Uterus (tissue), 4 donors: ENCODE measurements around the gene RNF121. TPM values are rescaled to one million over a fixed set of nuclear protein-coding genes. Genes with fewer than 3 reads are reported as not detected.
A peak's percentile ranks its signal among the peaks of the same experiment; 100 is the strongest.

Source experiments
- DNase-seq, 2 donors: peaks; one replicate each; pipeline ENCODE4 v3.0.0-alpha.2; 2019 to 2020
- H3K27ac ChIP-seq, 2 donors: fragments of 200-600 bp; sonication (generic); 1 replicate in 1 of 2; 2 replicates in 1 of 2; pipeline ENCODE4 v1.5.1; 2016 to 2018
- H3K27me3 ChIP-seq, 2 donors: fragments of 200-600 bp; sonication (generic); one replicate each; pipeline ENCODE4 v1.5.1; 2018 to 2019; ENCODE audit warnings: control low read depth in 1 of 2
- H3K36me3 ChIP-seq, 2 donors: fragments of 200-600 bp; sonication (generic); one replicate each; pipeline ENCODE4 v1.5.1; 2019; ENCODE audit warnings: control low read depth in 1 of 2
- H3K4me1 ChIP-seq, 2 donors: fragments of 200-600 bp; sonication (generic); one replicate each; pipeline ENCODE4 v1.5.1; 2018 to 2019; ENCODE audit warnings: control low read depth in 1 of 2
- H3K4me3 ChIP-seq, 2 donors: fragments of 200-600 bp; sonication (generic); 1 replicate in 1 of 2; 2 replicates in 1 of 2; pipeline ENCODE4 v1.5.1; 2018 to 2019; ENCODE audit warnings: mild to moderate bottlenecking in 1 of 2
- H3K9me3 ChIP-seq, 2 donors: fragments of 200-600 bp; sonication (generic); one replicate each; pipeline ENCODE4 v1.5.1; 2019; ENCODE audit warnings: control low read depth in 1 of 2
- CTCF ChIP-seq, 4 experiments: fragments of 200-600 bp in 2 of 4; fragments of 450-650 bp in 2 of 4; sonication (generic) in 2 of 4; IDR thresholded peaks; one replicate each; pipeline ENCODE4 v1.5.1; 2016 to 2019; ENCODE audit warnings: antibody characterized with exemption in 4 of 4, mild to moderate bottlenecking in 2 of 4, moderate library complexity in 1 of 4
- POLR2A ChIP-seq, 2 donors: fragments of 450-650 bp; IDR thresholded peaks; one replicate each; pipeline ENCODE4 v1.6.1; 2016; ENCODE audit warnings: antibody characterized with exemption in 2 of 2, mild to moderate bottlenecking in 1 of 2, moderate library complexity in 1 of 2
- intact Hi-C: fragments of 100-400 bp; cut with DNase I; formaldehyde crosslinking; loops from one replicate; pipeline ENCODE4 v1.15.1; 2023; ENCODE audit warnings: low total_unique reads
- total RNA-seq, 4 donors: library from RNA; depleted of rRNA in 3 of 4; stranded (reverse); fragments of >200 nt in 3 of 4; gene quantifications; one replicate each; pipeline versions ENCODE4 v1.1.0 to v1.2.4, GENCODE V29; 2014 to 2023
- donor health status: DM: yes; HTN: yes; CAD: no.

The RNF121 gene
- total RNA-seq, 4 donors from 2014 or later, result 3.8 to 56.2 (median 47.0) TPM

GRCh38 chr11:71998061-71998460 lies 69.2 kb downstream of the RNF121 start:
- no peak for DNase-seq
- intact Hi-C loops, result no loop called here
- Histone ChIP-seq H3K9me3 (no peaks in the 10 kb centered on the region), H3K36me3 (no peaks in the 10 kb centered on the region), H3K4me3 (no peak overlapping the region), H3K4me1 (no peaks in the 10 kb centered on the region), H3K27me3 (no peaks in the 10 kb centered on the region), H3K27ac (peak overlapping the region in 1 of 2 donors; percentile 81)
- TF ChIP-seq CTCF (IDR thresholded peaks at IDR 0.05) (no peak), POLR2A (IDR thresholded peaks at IDR 0.05) (no peak)

GRCh38 chr11:71998649-71999310 lies 69.9 kb downstream of the RNF121 start, which contains the start of gene IL18BP:
IL18BP (plus strand) TSS chr11:71998909; CDS start chr11:71999985, 1,076 bp downstream.
- intact Hi-C loops, result no loop called here
- H3K36me3 ChIP-seq, result no peaks in the 10 kb centered on the region
- peak within 1 kb of the TSS in 1 of 2 donors; percentile 14 for H3K4me3 ChIP-seq
- no peak for TF ChIP-seq CTCF (IDR thresholded peaks at IDR 0.05)
- TF ChIP-seq POLR2A (IDR thresholded peaks at IDR 0.05), result no peak
- no peaks in the 10 kb centered on the region for H3K4me1 ChIP-seq
- H3K27ac ChIP-seq, result peak within 1 kb of the TSS; percentile 72 to 81
- no peaks in the 10 kb centered on the region for H3K27me3 ChIP-seq
- H3K9me3 ChIP-seq, result no peaks in the 10 kb centered on the region
- no peak for DNase-seq

GRCh38 chr11:71999362-71999761 lies 70.5 kb downstream of the RNF121 start:
- peak overlapping the region; percentile 72 to 81 for H3K27ac ChIP-seq
- H3K36me3 ChIP-seq, result no peaks in the 10 kb centered on the region
- DNase-seq, result peak; percentile 44 to 62
- H3K9me3 ChIP-seq, result no peaks in the 10 kb centered on the region
- intact Hi-C loops, result no loop called here
- H3K27me3 ChIP-seq, result no peaks in the 10 kb centered on the region
- TF ChIP-seq CTCF (IDR thresholded peaks at IDR 0.05), result no peak
- H3K4me3 ChIP-seq, result peak overlapping the region in 1 of 2 donors; percentile 14
- H3K4me1 ChIP-seq, result no peaks in the 10 kb centered on the region

GRCh38 chr11:71999798-72000197 lies 71.0 kb downstream of the RNF121 start:
- no peaks in the 10 kb centered on the region for H3K36me3 ChIP-seq
- no peaks in the 10 kb centered on the region for H3K9me3 ChIP-seq
- H3K27ac ChIP-seq, result peak overlapping the region; percentile 72 to 81
- H3K4me3 ChIP-seq, result peak overlapping the region in 1 of 2 donors; percentile 14
- intact Hi-C loops, result no loop called here
- no peaks in the 10 kb centered on the region for H3K27me3 ChIP-seq
- TF ChIP-seq POLR2A (IDR thresholded peaks at IDR 0.05) (no peak), CTCF (IDR thresholded peaks at IDR 0.05) (no peak)
- no peaks in the 10 kb centered on the region for H3K4me1 ChIP-seq
- DNase-seq, result no peak

DNA sequence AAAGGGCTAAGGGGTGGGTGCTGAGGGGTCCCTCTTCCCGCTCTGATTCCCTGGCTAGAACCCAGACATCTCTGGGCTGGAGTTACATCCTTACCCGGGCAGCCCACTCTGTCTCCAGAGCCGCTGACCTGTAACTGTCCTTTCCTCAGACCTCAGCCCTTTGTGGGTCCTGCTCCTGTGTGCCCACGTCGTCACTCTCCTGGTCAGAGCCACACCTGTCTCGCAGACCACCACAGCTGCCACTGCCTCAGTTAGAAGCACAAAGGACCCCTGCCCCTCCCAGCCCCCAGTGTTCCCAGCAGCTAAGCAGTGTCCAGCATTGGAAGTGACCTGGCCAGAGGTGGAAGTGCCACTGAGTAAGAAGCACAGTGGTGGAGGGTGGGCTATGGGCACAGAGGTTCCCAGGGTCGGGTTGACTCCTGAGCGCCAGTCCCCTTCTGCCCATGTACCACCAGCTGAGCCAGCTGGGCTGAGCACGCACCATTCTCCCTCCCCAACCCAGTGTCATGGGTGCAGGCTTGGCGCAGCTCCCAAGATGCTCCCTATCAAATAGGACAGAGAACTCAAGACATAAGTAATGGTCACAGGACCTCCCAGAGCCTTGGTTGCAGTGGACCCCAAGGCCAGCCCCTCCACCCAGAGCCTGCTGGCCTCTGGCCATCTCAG lies 71.5 kb downstream of the RNF121 start:
- Histone ChIP-seq H3K4me3 (no peak overlapping the region), H3K4me1 (no peaks in the 10 kb centered on the region), H3K27me3 (no peaks in the 10 kb centered on the region), H3K27ac (peak overlapping the region; percentile 72 to 81), H3K9me3 (no peaks in the 10 kb centered on the region), H3K36me3 (no peaks in the 10 kb centered on the region)
- intact Hi-C loops, result no loop called here
- TF ChIP-seq POLR2A (IDR thresholded peaks at IDR 0.05), result no peak
- no peak for TF ChIP-seq CTCF (IDR thresholded peaks at IDR 0.05)
- peak in 1 of 2 donors; percentile 32 for DNase-seq
